OCI-LY1 (cell line): ENCODE results near the gene DSC3.

Experiments used
- H2AFZ ChIP-seq: fragments of 200-600 bp; sonication (generic), shearing (Covaris generic); 2 replicates; pipeline ENCODE4 v1.6.0; 2014; ENCODE audit warnings: antibody characterized with exemption, mild to moderate bottlenecking, low read length
- H3F3A ChIP-seq: fragments of 200-600 bp; sonication (generic), shearing (Covaris generic); 2 replicates; pipeline ENCODE4 v1.6.0; 2014; ENCODE audit warnings: mild to moderate bottlenecking, antibody characterized with exemption, low read length, moderate library complexity; ENCODE audit not compliant: insufficient read depth
- H3K27ac ChIP-seq: fragments of 200-600 bp; sonication (generic); 2 replicates; pipeline ENCODE4 v1.5.1; 2014; ENCODE audit warnings: low read length, mixed run types, mild to moderate bottlenecking, low read depth; ENCODE audit not compliant: poor library complexity, severe bottlenecking
- H3K27me3 ChIP-seq: fragments of 200-600 bp; sonication (generic); 2 replicates; pipeline ENCODE4 v1.6.0; 2014; ENCODE audit warnings: antibody characterized with exemption, mild to moderate bottlenecking, low read length, moderate library complexity; ENCODE audit not compliant: insufficient read depth
- H3K36me3 ChIP-seq: fragments of 200-600 bp; sonication (generic); 2 replicates; pipeline ENCODE4 v1.6.1; 2014; ENCODE audit warnings: mild to moderate bottlenecking, antibody characterized with exemption, low read length, moderate library complexity, mixed read lengths; ENCODE audit not compliant: insufficient read depth
- H3K4me1 ChIP-seq: fragments of 200-600 bp; sonication (generic); 2 replicates; pipeline ENCODE4 v1.5.1; 2014; ENCODE audit warnings: mild to moderate bottlenecking, low read length, moderate library complexity; ENCODE audit not compliant: insufficient read depth, severe bottlenecking
- H3K4me2 ChIP-seq: fragments of 200-600 bp; sonication (generic), shearing (Covaris generic); 2 replicates; pipeline ENCODE4 v1.6.1; 2014; ENCODE audit warnings: low read length
- H3K4me3 ChIP-seq: fragments of 200-600 bp; sonication (generic); 2 replicates; pipeline ENCODE4 v1.5.1; 2014; ENCODE audit warnings: low read length, low read depth, mild to moderate bottlenecking, mixed read lengths; ENCODE audit not compliant: poor library complexity, severe bottlenecking
- H3K79me2 ChIP-seq: fragments of 200-600 bp; shearing (Covaris generic); 2 replicates; pipeline ENCODE4 v1.6.1; 2016; ENCODE audit warnings: mixed run types, low read length, mixed read lengths; ENCODE audit not compliant: insufficient read depth
- H3K9ac ChIP-seq: fragments of 200-600 bp; sonication (generic), shearing (Covaris generic); 2 replicates; pipeline ENCODE4 v1.6.1; 2014; ENCODE audit warnings: mild to moderate bottlenecking, low read length, mixed read lengths
- H3K9me2 ChIP-seq: fragments of 200-600 bp; sonication (generic), shearing (Covaris generic); 2 replicates; pipeline ENCODE4 v1.6.1; 2014; ENCODE audit warnings: low read depth, mild to moderate bottlenecking, low read length, mixed read lengths
- H3K9me3 ChIP-seq: fragments of 200-600 bp; shearing (Covaris generic); 2 replicates; pipeline ENCODE4 v1.6.1; 2014; ENCODE audit warnings: low read length, mixed read lengths
- H4K20me1 ChIP-seq: fragments of 200-600 bp; sonication (generic), shearing (Covaris generic); 2 replicates; pipeline ENCODE4 v1.6.0; 2016; ENCODE audit warnings: mild to moderate bottlenecking, low read length; ENCODE audit not compliant: insufficient read depth
- CTCF ChIP-seq: fragments of 200-600 bp; sonication (generic), shearing (Covaris generic); IDR thresholded peaks from 2 replicates; pipeline ENCODE4 v1.5.1; 2017; ENCODE audit warnings: mild to moderate bottlenecking, antibody characterized with exemption, low read length, moderate library complexity, mixed read lengths
- EZH2 ChIP-seq: fragments of 200-600 bp; sonication (generic), shearing (Covaris generic); IDR thresholded peaks from 2 replicates; pipeline ENCODE4 v1.8.0; 2017; ENCODE audit warnings: borderline replicate concordance, mixed run types, mild to moderate bottlenecking, antibody characterized with exemption, low read length, moderate library complexity, mixed read lengths

The DSC3 gene

GRCh38 chr18:30988440-30988839, 54.1 kb downstream of the DSC3 start:
- H2AFZ ChIP-seq = no peak overlapping the region
- no peaks in the 10 kb centered on the region for H3F3A ChIP-seq
- H3K4me1 ChIP-seq = no peaks in the 10 kb centered on the region
- no peaks in the 10 kb centered on the region for H3K27me3 ChIP-seq
- no peak overlapping the region for H3K4me3 ChIP-seq
- H3K27ac ChIP-seq = no peak overlapping the region
- no peak for TF ChIP-seq EZH2
- TF ChIP-seq CTCF = no peak
- no peaks in the 10 kb centered on the region for H3K79me2 ChIP-seq
- no peaks in the 10 kb centered on the region for H3K9me3 ChIP-seq
- no peaks in the 10 kb centered on the region for H3K9me2 ChIP-seq
- no peaks in the 10 kb centered on the region for H4K20me1 ChIP-seq
- no peaks in the 10 kb centered on the region for H3K36me3 ChIP-seq
- H3K4me2 ChIP-seq = no peak overlapping the region
- H3K9ac ChIP-seq = no peak overlapping the region

- H3K27ac ChIP-seq = no peak overlapping the region
- no peaks in the 10 kb centered on the region for H3K27me3 ChIP-seq
- no peak overlapping the region for H3K4me2 ChIP-seq
- no peaks in the 10 kb centered on the region for H3K9me2 ChIP-seq
- H4K20me1 ChIP-seq = no peaks in the 10 kb centered on the region
- H3K9me3 ChIP-seq = no peaks in the 10 kb centered on the region
- no peaks in the 10 kb centered on the region for H3K36me3 ChIP-seq
- H3F3A ChIP-seq = no peaks in the 10 kb centered on the region
- no peaks in the 10 kb centered on the region for H3K4me1 ChIP-seq
- no peaks in the 10 kb centered on the region for H3K79me2 ChIP-seq
- no peak overlapping the region for H2AFZ ChIP-seq
- H3K4me3 ChIP-seq = no peak overlapping the region
- H3K9ac ChIP-seq = no peak overlapping the region
- TF ChIP-seq EZH2 = no peak
Measured at GRCh38 chr18:30987467-30988241, 54.9 kb downstream of the DSC3 start.

- H3K9me3 ChIP-seq = no peaks in the 10 kb centered on the region
- no peaks in the 10 kb centered on the region for H3K36me3 ChIP-seq
- H3K27me3 ChIP-seq = no peaks in the 10 kb centered on the region
- TF ChIP-seq CTCF = no peak
- no peaks in the 10 kb centered on the region for H3K4me1 ChIP-seq
- no peak overlapping the region for H3K4me2 ChIP-seq
- no peak overlapping the region for H3K4me3 ChIP-seq
- H3F3A ChIP-seq = no peaks in the 10 kb centered on the region
- H3K9ac ChIP-seq = no peak overlapping the region
- H3K9me2 ChIP-seq = no peaks in the 10 kb centered on the region
- no peak overlapping the region for H3K27ac ChIP-seq
- H3K79me2 ChIP-seq = no peaks in the 10 kb centered on the region
- no peaks in the 10 kb centered on the region for H4K20me1 ChIP-seq
- no peak overlapping the region for H2AFZ ChIP-seq
Measured at GRCh38 chr18:30985753-30986152, 56.8 kb downstream of the DSC3 start.
